GM12873 (cell line): Measurements from ENCODE around the gene XRN2.

Experiments
- CTCF ChIP-seq: IDR thresholded peaks from 2 replicates; pipeline ENCODE4 v1.5.1; 2012; ENCODE audit warnings: low read depth, mild to moderate bottlenecking, moderate library complexity, low read length, control low read depth; ENCODE audit not compliant: insufficient read depth; ENCODE audit errors: missing control alignments

XRN2 gene

DNA sequence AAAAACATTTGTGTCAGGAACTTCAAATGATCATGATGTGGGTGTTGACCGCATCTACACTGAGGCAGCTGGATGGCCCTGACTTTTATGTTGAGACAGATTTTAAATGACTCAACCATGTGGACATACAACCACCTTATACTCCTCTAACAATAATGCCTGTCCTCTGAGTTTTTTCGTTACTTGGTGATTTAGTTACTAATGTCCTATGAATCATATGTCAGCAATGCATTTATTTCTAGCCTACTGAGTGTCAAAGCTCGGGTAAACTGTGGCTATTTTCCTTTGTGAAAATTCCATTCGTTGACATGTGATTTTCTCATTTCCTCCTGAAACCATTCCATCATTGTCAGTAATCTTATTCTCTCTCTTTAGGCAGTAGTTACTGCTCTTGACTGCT lies 133.1 kb downstream of the XRN2 start:
- no peak for TF ChIP-seq CTCF

GRCh38 chr20:21437248-21437647 lies 134.1 kb downstream of the XRN2 start:
- TF ChIP-seq CTCF = no peak

DNA sequence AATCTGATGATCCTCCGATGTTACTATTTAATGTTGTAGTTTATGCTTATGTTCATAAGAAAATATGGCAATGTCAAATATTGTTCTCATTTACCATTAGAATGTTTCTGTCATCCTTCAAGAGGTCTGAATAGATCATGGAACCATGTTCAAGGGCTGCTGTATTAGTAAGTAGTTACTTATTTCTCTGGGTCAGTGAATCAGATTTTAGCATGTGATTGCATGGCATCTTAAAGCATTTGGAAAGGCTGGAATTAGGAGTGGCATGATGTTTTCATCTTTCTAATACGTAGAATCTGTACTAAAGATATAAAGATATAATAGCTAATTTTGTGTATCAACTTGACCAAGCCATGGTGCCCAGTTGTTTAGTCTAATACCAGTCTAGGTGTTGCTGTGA lies 134.7 kb downstream of the XRN2 start:
- TF ChIP-seq CTCF = no peak
